ENCODE results near the gene TBC1D5. TPM values are rescaled to one million over a fixed set of nuclear protein-coding genes. Genes with fewer than 3 reads are reported as not detected.
"Not testable (repeated sequence)": the region's sequence is repeated elsewhere in the genome, so short reads cannot be mapped to it uniquely, and the experiment has no call there.

Gene TBC1D5
- total and polyA plus RNA-seq, 5 donors from 2014 or later = 27.6 to 61.6 (median 36.4) TPM

DNA sequence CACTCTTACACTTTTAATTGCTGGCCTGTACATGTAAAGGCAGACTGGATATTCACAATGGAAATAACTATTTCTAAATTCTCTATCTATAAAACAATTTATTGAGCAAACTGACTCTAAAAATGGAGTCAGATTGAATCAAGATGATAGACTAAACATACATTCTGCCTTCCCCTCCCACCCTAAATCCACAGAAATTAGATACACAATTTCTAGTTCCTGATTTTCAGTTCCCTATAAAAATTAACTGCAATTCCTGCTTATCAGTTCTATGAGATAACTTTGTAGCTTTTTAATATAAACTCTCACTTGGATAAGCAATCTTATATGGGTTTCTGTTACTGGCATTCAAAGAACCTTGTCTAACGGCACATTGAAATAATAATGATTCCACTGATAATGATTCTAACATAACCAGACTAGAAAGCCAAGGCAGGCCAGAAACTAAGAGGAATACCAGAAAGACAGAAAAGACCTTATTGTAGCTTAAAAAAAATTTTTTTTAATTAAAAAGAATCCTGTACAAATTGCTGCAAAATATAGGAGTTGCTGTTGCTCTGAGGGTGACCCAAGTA, 33.1 kb downstream of the TBC1D5 start:
- ATAC-seq (ENCODE audit: low read depth in 2 of 2) (no peak), DNase-seq (no peak)
- Histone ChIP-seq H3K9me3 (ENCODE audit: control insufficient read depth in 2 of 2, low read length in 2 of 2) (peaks cover 3 to 9% of the 10 kb centered on the region in 2 experiments), H3K27me3 (ENCODE audit: control insufficient read depth, insufficient read depth, low read length) (no peaks in the 10 kb centered on the region), H3K4me3 (ENCODE audit: low read depth, low read length) (no peak overlapping the region), H3K36me3 (ENCODE audit: control insufficient read depth, insufficient read depth, low read length) (peaks cover 6% of the 10 kb centered on the region), H3K4me1 (ENCODE audit: control insufficient read depth, insufficient read depth, low read length, poor library complexity, severe bottlenecking) (no peaks in the 10 kb centered on the region), H3K27ac (ENCODE audit: insufficient read depth, low read length, poor library complexity, severe bottlenecking) (no peak overlapping the region)
- peaks cover 0 to 28% (median 19%) of the 10 kb centered on the region in 4 donors for H3K4me1 Mint-ChIP-seq
- H3K9me3 Mint-ChIP-seq = peaks cover 0 to 11% (median 3%) of the 10 kb centered on the region in 7 donors
- no peak overlapping the region for H3K27ac Mint-ChIP-seq
- H3K27me3 Mint-ChIP-seq = no peaks in the 10 kb centered on the region
- H3K4me3 Mint-ChIP-seq = no peak overlapping the region
- H3K36me3 Mint-ChIP-seq = peaks cover 12% of the 10 kb centered on the region

- Histone ChIP-seq H3K4me3 (ENCODE audit: low read depth, low read length) (no peak overlapping the region), H3K9me3 (ENCODE audit: control insufficient read depth in 2 of 2, low read length in 2 of 2) (no peaks in the 10 kb centered on the region), H3K4me1 (ENCODE audit: control insufficient read depth, insufficient read depth, low read length, poor library complexity, severe bottlenecking) (no peaks in the 10 kb centered on the region), H3K27ac (ENCODE audit: insufficient read depth, low read length, poor library complexity, severe bottlenecking) (no peak overlapping the region), H3K36me3 (ENCODE audit: control insufficient read depth, insufficient read depth, low read length) (no peaks in the 10 kb centered on the region), H3K27me3 (ENCODE audit: control insufficient read depth, insufficient read depth, low read length) (no peaks in the 10 kb centered on the region)
- DNase-seq = no peak
- peaks cover 0 to 3% (median 0%) of the 10 kb centered on the region in 7 donors for H3K9me3 Mint-ChIP-seq
- H3K4me3 Mint-ChIP-seq = no peak overlapping the region
- peak overlapping the region in 1 of 3 donors; percentile 76 for H3K27ac Mint-ChIP-seq
- ATAC-seq (ENCODE audit: low read depth in 2 of 2) = no peak
- H3K4me1 Mint-ChIP-seq = peaks cover 0 to 26% (median 17%) of the 10 kb centered on the region in 4 donors
- peaks cover 4% of the 10 kb centered on the region for H3K36me3 Mint-ChIP-seq
- no peaks in the 10 kb centered on the region for H3K27me3 Mint-ChIP-seq
These were observed 34.5 kb downstream of the TBC1D5 start for GRCh38 chr3:17707813-17708543.

GRCh38 chr3:17705991-17706390, 36.4 kb downstream of the TBC1D5 start:
- not testable (repeated sequence) for H3K27me3 Mint-ChIP-seq; H3K27ac Mint-ChIP-seq; H3K36me3 ChIP-seq (ENCODE audit: control insufficient read depth, insufficient read depth, low read length); H3K36me3 Mint-ChIP-seq; H3K9me3 ChIP-seq (ENCODE audit: control insufficient read depth in 2 of 2, low read length in 2 of 2); H3K4me1 ChIP-seq (ENCODE audit: control insufficient read depth, insufficient read depth, low read length, poor library complexity, severe bottlenecking); H3K4me3 Mint-ChIP-seq; H3K27ac ChIP-seq (ENCODE audit: insufficient read depth, low read length, poor library complexity, severe bottlenecking); H3K4me3 ChIP-seq (ENCODE audit: low read depth, low read length); DNase-seq; ATAC-seq (ENCODE audit: low read depth in 2 of 2); H3K27me3 ChIP-seq (ENCODE audit: control insufficient read depth, insufficient read depth, low read length); H3K9me3 Mint-ChIP-seq
- H3K4me1 Mint-ChIP-seq = peaks cover 0 to 23% (median 12%) of the 10 kb centered on the region in 4 donors

DNA sequence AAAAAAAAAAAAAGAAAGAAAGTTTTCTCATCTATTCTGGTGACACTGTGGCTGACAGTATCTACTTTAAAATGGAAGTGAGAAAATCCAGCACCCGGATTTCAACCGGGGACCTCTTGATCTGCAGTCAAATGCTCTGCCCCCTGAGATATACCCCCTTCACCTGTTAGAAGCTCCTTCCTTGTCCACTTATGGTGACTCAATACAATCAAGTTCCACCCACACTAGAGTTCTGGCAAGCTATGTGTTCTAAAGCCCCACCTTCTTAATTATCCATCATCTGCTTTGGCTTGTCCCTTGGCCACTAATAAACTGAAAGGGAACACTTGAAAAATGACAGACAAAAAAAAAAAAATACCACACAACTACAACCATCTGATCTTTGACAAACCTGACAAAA, 42.6 kb downstream of the TBC1D5 start:
- not testable (repeated sequence) for H3K4me1 ChIP-seq (ENCODE audit: control insufficient read depth, insufficient read depth, low read length, poor library complexity, severe bottlenecking); ATAC-seq (ENCODE audit: low read depth in 2 of 2); H3K9me3 Mint-ChIP-seq; H3K27me3 Mint-ChIP-seq; H3K36me3 ChIP-seq (ENCODE audit: control insufficient read depth, insufficient read depth, low read length); H3K9me3 ChIP-seq (ENCODE audit: control insufficient read depth in 2 of 2, low read length in 2 of 2); DNase-seq; H3K27ac Mint-ChIP-seq; H3K4me3 Mint-ChIP-seq; H3K27me3 ChIP-seq (ENCODE audit: control insufficient read depth, insufficient read depth, low read length); H3K27ac ChIP-seq (ENCODE audit: insufficient read depth, low read length, poor library complexity, severe bottlenecking); H3K4me3 ChIP-seq (ENCODE audit: low read depth, low read length)
- H3K36me3 Mint-ChIP-seq = peaks cover 24% of the 10 kb centered on the region
- H3K4me1 Mint-ChIP-seq = peaks cover 11 to 30% (median 21%) of the 10 kb centered on the region in 4 donors

- H3K27me3 Mint-ChIP-seq; DNase-seq; H3K4me3 ChIP-seq (ENCODE audit: low read depth, low read length); H3K27me3 ChIP-seq (ENCODE audit: control insufficient read depth, insufficient read depth, low read length); H3K36me3 ChIP-seq (ENCODE audit: control insufficient read depth, insufficient read depth, low read length); H3K9me3 ChIP-seq (ENCODE audit: control insufficient read depth in 2 of 2, low read length in 2 of 2); ATAC-seq (ENCODE audit: low read depth in 2 of 2); H3K4me1 ChIP-seq (ENCODE audit: control insufficient read depth, insufficient read depth, low read length, poor library complexity, severe bottlenecking); H3K27ac ChIP-seq (ENCODE audit: insufficient read depth, low read length, poor library complexity, severe bottlenecking); H3K27ac Mint-ChIP-seq: not testable (repeated sequence)
- Mint-ChIP-seq H3K4me3 (peak overlapping the region in 1 of 4 donors; percentile 5), H3K4me1 (peaks cover 11 to 51% (median 31%) of the 10 kb centered on the region in 4 donors), H3K9me3 (peaks cover 0 to 11% (median 2%) of the 10 kb centered on the region in 7 donors), H3K36me3 (peaks cover 36% of the 10 kb centered on the region)
These were observed 46.8 kb downstream of the TBC1D5 start for GRCh38 chr3:17695665-17696064.

DNA sequence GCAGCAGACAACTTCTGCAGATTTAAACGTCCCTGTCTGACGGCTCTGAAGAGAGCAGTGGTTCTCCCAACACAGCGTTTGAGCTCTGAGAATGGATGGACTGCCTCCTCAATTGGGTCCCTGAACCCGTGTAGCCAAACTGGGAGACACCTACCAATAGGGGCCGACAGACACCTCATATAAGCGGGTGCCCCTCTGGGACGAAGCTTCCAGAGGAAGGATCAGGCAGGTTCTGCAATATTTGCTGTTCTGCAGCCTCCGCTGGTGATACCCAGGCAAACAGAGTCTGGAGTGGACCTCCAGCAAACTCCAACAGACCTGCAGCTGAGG, 48.8 kb downstream of the TBC1D5 start:
- H3K4me1 Mint-ChIP-seq = peaks cover 11 to 52% (median 33%) of the 10 kb centered on the region in 4 donors
- not testable (repeated sequence) for ATAC-seq (ENCODE audit: low read depth in 2 of 2); H3K9me3 ChIP-seq (ENCODE audit: control insufficient read depth in 2 of 2, low read length in 2 of 2); H3K27ac Mint-ChIP-seq; H3K4me3 Mint-ChIP-seq; H3K27me3 Mint-ChIP-seq; DNase-seq; H3K27ac ChIP-seq (ENCODE audit: insufficient read depth, low read length, poor library complexity, severe bottlenecking); H3K9me3 Mint-ChIP-seq; H3K27me3 ChIP-seq (ENCODE audit: control insufficient read depth, insufficient read depth, low read length); H3K4me1 ChIP-seq (ENCODE audit: control insufficient read depth, insufficient read depth, low read length, poor library complexity, severe bottlenecking); H3K4me3 ChIP-seq (ENCODE audit: low read depth, low read length); H3K36me3 ChIP-seq (ENCODE audit: control insufficient read depth, insufficient read depth, low read length)
- peaks cover 36% of the 10 kb centered on the region for H3K36me3 Mint-ChIP-seq

- DNase-seq (peak in 2 of 3 donors; percentile 44 to 57), ATAC-seq (ENCODE audit: low read depth in 2 of 2) (peak; percentile 39 to 53)
- H3K36me3 ChIP-seq (ENCODE audit: control insufficient read depth, insufficient read depth, low read length); H3K4me1 ChIP-seq (ENCODE audit: control insufficient read depth, insufficient read depth, low read length, poor library complexity, severe bottlenecking); H3K4me3 ChIP-seq (ENCODE audit: low read depth, low read length); H3K9me3 Mint-ChIP-seq; H3K27ac ChIP-seq (ENCODE audit: insufficient read depth, low read length, poor library complexity, severe bottlenecking); H3K27me3 ChIP-seq (ENCODE audit: control insufficient read depth, insufficient read depth, low read length); H3K9me3 ChIP-seq (ENCODE audit: control insufficient read depth in 2 of 2, low read length in 2 of 2); H3K27me3 Mint-ChIP-seq: not testable (repeated sequence)
- peaks cover 11 to 52% (median 34%) of the 10 kb centered on the region in 4 donors for H3K4me1 Mint-ChIP-seq
- peak overlapping the region in 2 of 4 donors; percentile 27 to 67 for H3K4me3 Mint-ChIP-seq
- peak overlapping the region in 1 of 3 donors; percentile 80 for H3K27ac Mint-ChIP-seq
- peaks cover 36% of the 10 kb centered on the region for H3K36me3 Mint-ChIP-seq
These were observed 49.4 kb downstream of the TBC1D5 start for GRCh38 chr3:17692846-17693669.

Measured in CD4-positive, CD25-positive, alpha-beta regulatory T cell (primary cell).